ENCODE data around the gene RAI14. TPM values are rescaled to one million over a fixed set of nuclear protein-coding genes. Genes with fewer than 3 reads are reported as not detected.

Gene RAI14
- total and polyA plus RNA-seq, 2 donors (not counting 3 experiments of a cell fraction or from before 2014, with no cell fraction given): 114 to 369 TPM

- dilution Hi-C loops (cut with MboI; ENCODE audit: extremely low pct_ligation_motif_present, low sequenced_read_pairs) (no loop called here), intact Hi-C loops (cut with micrococcal nuclease) (no loop called here)
- Histone ChIP-seq H3K9ac (replicated peaks; ENCODE audit: extremely low read depth, insufficient read depth, low read length) (no peak overlapping the region), H3K4me1 (ENCODE audit: control insufficient read depth, extremely low read depth, insufficient read depth, low read length) (no peaks in the 10 kb centered on the region), H4K20me1 (replicated peaks; ENCODE audit: control insufficient read depth, extremely low read depth, insufficient read depth, low read length) (no peaks in the 10 kb centered on the region), H3K27me3 (ENCODE audit: control insufficient read depth in 2 of 2, insufficient read depth in 2 of 2, low read length in 2 of 2) (peaks cover 3 to 5% of the 10 kb centered on the region in 2 experiments), H2AFZ (ENCODE audit: low read depth, low read length) (no peak overlapping the region), H3K4me2 (ENCODE audit: insufficient read depth, low read length) (no peak overlapping the region), H3K9me3 (replicated peaks; ENCODE audit: control insufficient read depth, insufficient read depth, low read length) (no peaks in the 10 kb centered on the region), H3K4me3 (replicated peaks in 1 of 3; ENCODE audit: insufficient read depth in 1 of 3, low read depth in 1 of 3, low read length in 3 of 3) (no peak overlapping the region), H3K9me1 (replicated peaks; ENCODE audit: control insufficient read depth, extremely low read depth, insufficient read depth, low read length) (no peaks in the 10 kb centered on the region), H3K79me2 (ENCODE audit: control insufficient read depth, insufficient read depth, low read length) (no peaks in the 10 kb centered on the region), H3K27ac (ENCODE audit: insufficient read depth, low read depth, low read length) (no peak overlapping the region), H3K36me3 (ENCODE audit: control insufficient read depth in 2 of 2, extremely low read depth in 1 of 2, insufficient read depth in 2 of 2, low read length in 2 of 2) (no peaks in the 10 kb centered on the region)
- no TSS peak for BruUV-seq (replicated peaks)
- POLR2A ChIA-PET: no interaction called here
- CTCF ChIA-PET: interaction anchor here (0.9 to 1.3 kb wide), 3 partner anchors 9 to 14 kb away, joined by 3 read pairs; no protein-coding TSS in a partner anchor
- TF ChIP-seq FOS (IDR thresholded peaks at IDR 0.05; ENCODE audit: borderline replicate concordance, insufficient read depth, low read length): no peak
- no peak for TF ChIP-seq MYC (IDR thresholded peaks at IDR 0.05; ENCODE audit: low read depth, low read length)
- no peak for TF ChIP-seq GATA2 (IDR thresholded peaks at IDR 0.05; ENCODE audit: insufficient read depth, insufficient read length, low read depth, low read length)
- TF ChIP-seq POLR2AphosphoS5 (IDR thresholded peaks at IDR 0.05; ENCODE audit: insufficient read depth, low read depth, low read length): no peak
- TF ChIP-seq, protein P1, sequence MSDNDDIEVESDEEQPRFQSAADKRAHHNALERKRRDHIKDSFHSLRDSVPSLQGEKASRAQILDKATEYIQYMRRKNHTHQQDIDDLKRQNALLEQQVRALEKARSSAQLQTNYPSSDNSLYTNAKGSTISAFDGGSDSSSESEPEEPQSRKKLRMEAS (IDR thresholded peaks at IDR 0.05; ENCODE audit: insufficient read depth, insufficient read length): no peak
- no peak for TF ChIP-seq POLR2A (IDR thresholded peaks at IDR 0.05; ENCODE audit: low read depth, low read length)
- no peak for TF ChIP-seq JUN (IDR thresholded peaks at IDR 0.05; ENCODE audit: borderline replicate concordance, insufficient read depth, insufficient read length, low read depth)
- DNase-seq (ENCODE audit: low read depth, low spot score) (no peak), FAIRE-seq (no peak)
These were observed 187.4 kb downstream of the RAI14 start for GRCh38 chr5:34843497-34843896.

DNA sequence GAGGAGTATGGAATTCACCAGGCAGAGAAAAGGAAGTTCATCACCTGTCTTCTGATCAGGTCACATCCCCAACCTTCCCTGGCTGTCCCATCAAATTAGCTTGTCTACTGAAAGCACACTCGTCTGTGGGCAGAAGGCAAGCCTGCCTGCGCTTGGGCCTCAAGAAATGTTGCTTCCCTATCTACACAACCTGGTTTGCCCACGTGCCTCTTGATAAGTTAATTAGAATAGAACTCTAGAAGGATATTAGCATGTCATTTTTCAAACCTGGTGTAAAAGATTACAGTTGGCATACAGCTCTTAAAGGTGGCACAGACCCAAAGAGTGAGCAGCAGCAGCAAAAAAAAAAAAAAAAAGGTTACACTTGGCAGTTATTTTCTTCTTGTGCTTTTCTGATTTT lies 188.0 kb downstream of the RAI14 start:
- H4K20me1 ChIP-seq (replicated peaks; ENCODE audit: control insufficient read depth, extremely low read depth, insufficient read depth, low read length): no peaks in the 10 kb centered on the region
- H3K9me3 ChIP-seq (replicated peaks; ENCODE audit: control insufficient read depth, insufficient read depth, low read length): no peaks in the 10 kb centered on the region
- no peaks in the 10 kb centered on the region for H3K79me2 ChIP-seq (ENCODE audit: control insufficient read depth, insufficient read depth, low read length)
- no peak for DNase-seq (ENCODE audit: low read depth, low spot score)
- H3K36me3 ChIP-seq (ENCODE audit: control insufficient read depth in 2 of 2, extremely low read depth in 1 of 2, insufficient read depth in 2 of 2, low read length in 2 of 2): no peaks in the 10 kb centered on the region
- peaks cover 3 to 5% of the 10 kb centered on the region in 2 experiments for H3K27me3 ChIP-seq (ENCODE audit: control insufficient read depth in 2 of 2, insufficient read depth in 2 of 2, low read length in 2 of 2)
- no TSS peak for BruUV-seq (replicated peaks)
- H3K9ac ChIP-seq (replicated peaks; ENCODE audit: extremely low read depth, insufficient read depth, low read length): no peak overlapping the region
- intact Hi-C loops (cut with micrococcal nuclease) (no loop called here), dilution Hi-C loops (cut with MboI; ENCODE audit: extremely low pct_ligation_motif_present, low sequenced_read_pairs) (no loop called here)
- no peak for FAIRE-seq
- TF ChIP-seq GATA2 (IDR thresholded peaks at IDR 0.05; ENCODE audit: insufficient read depth, insufficient read length, low read depth, low read length) (no peak), POLR2A (IDR thresholded peaks at IDR 0.05; ENCODE audit: low read depth, low read length) (no peak), EZH2 (IDR thresholded peaks at IDR 0.05; ENCODE audit: borderline replicate concordance, low read depth, low read length, severe bottlenecking) (no peak), POLR2AphosphoS5 (IDR thresholded peaks at IDR 0.05; ENCODE audit: insufficient read depth, low read depth, low read length) (no peak), JUN (IDR thresholded peaks at IDR 0.05; ENCODE audit: borderline replicate concordance, insufficient read depth, insufficient read length, low read depth) (no peak), MYC (IDR thresholded peaks at IDR 0.05; ENCODE audit: low read depth, low read length) (no peak), FOS (IDR thresholded peaks at IDR 0.05; ENCODE audit: borderline replicate concordance, insufficient read depth, low read length) (no peak)
- TF ChIP-seq, protein P1 (IDR thresholded peaks at IDR 0.05; ENCODE audit: insufficient read depth, insufficient read length): no peak
- TF ChIP-seq, protein P2, sequence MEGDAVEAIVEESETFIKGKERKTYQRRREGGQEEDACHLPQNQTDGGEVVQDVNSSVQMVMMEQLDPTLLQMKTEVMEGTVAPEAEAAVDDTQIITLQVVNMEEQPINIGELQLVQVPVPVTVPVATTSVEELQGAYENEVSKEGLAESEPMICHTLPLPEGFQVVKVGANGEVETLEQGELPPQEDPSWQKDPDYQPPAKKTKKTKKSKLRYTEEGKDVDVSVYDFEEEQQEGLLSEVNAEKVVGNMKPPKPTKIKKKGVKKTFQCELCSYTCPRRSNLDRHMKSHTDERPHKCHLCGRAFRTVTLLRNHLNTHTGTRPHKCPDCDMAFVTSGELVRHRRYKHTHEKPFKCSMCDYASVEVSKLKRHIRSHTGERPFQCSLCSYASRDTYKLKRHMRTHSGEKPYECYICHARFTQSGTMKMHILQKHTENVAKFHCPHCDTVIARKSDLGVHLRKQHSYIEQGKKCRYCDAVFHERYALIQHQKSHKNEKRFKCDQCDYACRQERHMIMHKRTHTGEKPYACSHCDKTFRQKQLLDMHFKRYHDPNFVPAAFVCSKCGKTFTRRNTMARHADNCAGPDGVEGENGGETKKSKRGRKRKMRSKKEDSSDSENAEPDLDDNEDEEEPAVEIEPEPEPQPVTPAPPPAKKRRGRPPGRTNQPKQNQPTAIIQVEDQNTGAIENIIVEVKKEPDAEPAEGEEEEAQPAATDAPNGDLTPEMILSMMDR (IDR thresholded peaks at IDR 0.05; ENCODE audit: extremely low read depth in 1 of 2, insufficient read depth in 1 of 2, low read depth in 1 of 2, low read length in 2 of 2): no peak
- no peak overlapping the region for H2AFZ ChIP-seq (ENCODE audit: low read depth, low read length)
- no peak overlapping the region for H3K4me3 ChIP-seq (replicated peaks in 1 of 3; ENCODE audit: insufficient read depth in 1 of 3, low read depth in 1 of 3, low read length in 3 of 3)
- H3K9me1 ChIP-seq (replicated peaks; ENCODE audit: control insufficient read depth, extremely low read depth, insufficient read depth, low read length): no peaks in the 10 kb centered on the region
- no peaks in the 10 kb centered on the region for H3K4me1 ChIP-seq (ENCODE audit: control insufficient read depth, extremely low read depth, insufficient read depth, low read length)
- ChIA-PET CTCF (interaction anchor here (1.2 to 1.3 kb wide), 2 partner anchors 9 kb away, joined by 3 read pairs; no protein-coding TSS in a partner anchor), POLR2A (no interaction called here)
- no peak overlapping the region for H3K27ac ChIP-seq (ENCODE audit: insufficient read depth, low read depth, low read length)
- H3K4me2 ChIP-seq (ENCODE audit: insufficient read depth, low read length): no peak overlapping the region

Data from endothelial cell of umbilical vein (primary cell).